Osteocyte (in vitro differentiated cells): ENCODE results near the gene SELENOS. TPM values are rescaled to one million over a fixed set of nuclear protein-coding genes. Genes with fewer than 3 reads are reported as not detected.
"Not testable (repeated sequence)": the region's sequence is repeated elsewhere in the genome, so short reads cannot be mapped to it uniquely, and the experiment has no call there.

Source experiments
- DNase-seq: peaks from one replicate; pipeline ENCODE4 v3.0.0; 2021; ENCODE audit warnings: mixed read lengths; ENCODE audit not compliant: unreplicated experiment; ENCODE audit errors: extremely low spot score
- H3K27ac Mint-ChIP-seq: one replicate; pipeline ENCODE4 v1.8.0; 2021; ENCODE audit warnings: mild to moderate bottlenecking, mixed read lengths; ENCODE audit not compliant: unreplicated experiment
- H3K27me3 Mint-ChIP-seq: one replicate; pipeline ENCODE4 v1.8.0; 2021; ENCODE audit warnings: mixed read lengths; ENCODE audit not compliant: unreplicated experiment
- H3K36me3 Mint-ChIP-seq: one replicate; pipeline ENCODE4 v1.8.0; 2021; ENCODE audit warnings: mixed read lengths; ENCODE audit not compliant: unreplicated experiment
- H3K4me1 Mint-ChIP-seq: one replicate; pipeline ENCODE4 v1.8.0; 2021; ENCODE audit warnings: mixed read lengths; ENCODE audit not compliant: unreplicated experiment
- H3K4me3 Mint-ChIP-seq: one replicate; pipeline ENCODE4 v1.8.0; 2021; ENCODE audit warnings: mild to moderate bottlenecking, moderate library complexity, mixed read lengths; ENCODE audit not compliant: unreplicated experiment
- H3K9me3 Mint-ChIP-seq: one replicate; pipeline ENCODE4 v1.8.0; 2021; ENCODE audit warnings: mixed read lengths; ENCODE audit not compliant: unreplicated experiment
- total RNA-seq: library from RNA; stranded (reverse); gene quantifications from 2 replicates; pipeline ENCODE4 v1.2.1, GENCODE V29; 2021
- TF ChIP-seq, protein P1 (sequence below): fragments of 200-600 bp; sonication (generic); IDR thresholded peaks from 2 replicates; pipeline ENCODE4 v1.5.0; 2021; ENCODE audit warnings: antibody characterized with exemption, mild to moderate bottlenecking, moderate library complexity

The SELENOS gene
- total RNA-seq, 1 donor from 2014 or later: 60.4 TPM

- H3K27me3 Mint-ChIP-seq: no peaks in the 10 kb centered on the region
- DNase-seq: no peak
- H3K4me1 Mint-ChIP-seq: peaks cover 51% of the 10 kb centered on the region
- H3K27ac Mint-ChIP-seq: peak overlapping the region; percentile 94
- TF ChIP-seq, protein P1, sequence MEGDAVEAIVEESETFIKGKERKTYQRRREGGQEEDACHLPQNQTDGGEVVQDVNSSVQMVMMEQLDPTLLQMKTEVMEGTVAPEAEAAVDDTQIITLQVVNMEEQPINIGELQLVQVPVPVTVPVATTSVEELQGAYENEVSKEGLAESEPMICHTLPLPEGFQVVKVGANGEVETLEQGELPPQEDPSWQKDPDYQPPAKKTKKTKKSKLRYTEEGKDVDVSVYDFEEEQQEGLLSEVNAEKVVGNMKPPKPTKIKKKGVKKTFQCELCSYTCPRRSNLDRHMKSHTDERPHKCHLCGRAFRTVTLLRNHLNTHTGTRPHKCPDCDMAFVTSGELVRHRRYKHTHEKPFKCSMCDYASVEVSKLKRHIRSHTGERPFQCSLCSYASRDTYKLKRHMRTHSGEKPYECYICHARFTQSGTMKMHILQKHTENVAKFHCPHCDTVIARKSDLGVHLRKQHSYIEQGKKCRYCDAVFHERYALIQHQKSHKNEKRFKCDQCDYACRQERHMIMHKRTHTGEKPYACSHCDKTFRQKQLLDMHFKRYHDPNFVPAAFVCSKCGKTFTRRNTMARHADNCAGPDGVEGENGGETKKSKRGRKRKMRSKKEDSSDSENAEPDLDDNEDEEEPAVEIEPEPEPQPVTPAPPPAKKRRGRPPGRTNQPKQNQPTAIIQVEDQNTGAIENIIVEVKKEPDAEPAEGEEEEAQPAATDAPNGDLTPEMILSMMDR: no peak
- H3K36me3 Mint-ChIP-seq: no peaks in the 10 kb centered on the region
- H3K9me3 Mint-ChIP-seq: no peaks in the 10 kb centered on the region
- peak overlapping the region; percentile 92 for H3K4me3 Mint-ChIP-seq
Measured at GRCh38 chr15:101295607-101296161, 18.4 kb upstream of the SELENOS start.

GRCh38 chr15:101294731-101295606 is 17.7 kb upstream of the SELENOS start, which contains the start of gene SNRPA1:
Gene SNRPA1, minus strand, starts transcription at chr15:101295248. Its CDS starts 70 bp downstream, at chr15:101295178.
- Mint-ChIP-seq H3K27me3 (no peaks in the 10 kb centered on the region), H3K4me3 (peak within 1 kb of the TSS; percentile 92), H3K4me1 (peaks cover 51% of the 10 kb centered on the region), H3K36me3 (peaks cover under 1% of the 10 kb centered on the region), H3K27ac (peak within 1 kb of the TSS; percentile 94), H3K9me3 (no peaks in the 10 kb centered on the region)
- TF ChIP-seq, protein P1: no peak
- DNase-seq: peak; percentile 99

- H3K9me3 Mint-ChIP-seq: no peaks in the 10 kb centered on the region
- peaks cover 50% of the 10 kb centered on the region for H3K4me1 Mint-ChIP-seq
- H3K27ac Mint-ChIP-seq: peak overlapping the region; percentile 94
- H3K36me3 Mint-ChIP-seq: peaks cover 7% of the 10 kb centered on the region
- no peaks in the 10 kb centered on the region for H3K27me3 Mint-ChIP-seq
- TF ChIP-seq, protein P1: no peak
- H3K4me3 Mint-ChIP-seq: peak overlapping the region; percentile 92
- DNase-seq: no peak
Measured at GRCh38 chr15:101293122-101293521, 15.8 kb upstream of the SELENOS start.

GRCh38 chr15:101288905-101289513 is 11.7 kb upstream of the SELENOS start:
- H3K36me3 Mint-ChIP-seq: peaks cover 31% of the 10 kb centered on the region
- no peak overlapping the region for H3K4me3 Mint-ChIP-seq
- no peaks in the 10 kb centered on the region for H3K27me3 Mint-ChIP-seq
- peaks cover 25% of the 10 kb centered on the region for H3K4me1 Mint-ChIP-seq
- peak overlapping the region; percentile 4 for H3K27ac Mint-ChIP-seq
- TF ChIP-seq, protein P1: peak; percentile 73
- no peak for DNase-seq
- no peaks in the 10 kb centered on the region for H3K9me3 Mint-ChIP-seq

- H3K27me3 Mint-ChIP-seq, H3K4me3 Mint-ChIP-seq, H3K27ac Mint-ChIP-seq, H3K9me3 Mint-ChIP-seq, DNase-seq: not testable (repeated sequence)
- peaks cover 11% of the 10 kb centered on the region for H3K4me1 Mint-ChIP-seq
- H3K36me3 Mint-ChIP-seq: peaks cover 40% of the 10 kb centered on the region
Measured at GRCh38 chr15:101287342-101287741, 10.1 kb upstream of the SELENOS start.
